Esophagus (tissue), 2 donors: ENCODE data around the gene TRIM2. TPM values are rescaled to one million over a fixed set of nuclear protein-coding genes. Genes with fewer than 3 reads are reported as not detected.

ENCODE experiments used
- H3K27ac ChIP-seq, 2 donors: one replicate each; pipeline ENCODE4 v1.5.1; 2013; ENCODE audit warnings: low read depth in 2 of 2, mild to moderate bottlenecking in 2 of 2, inconsistent platforms in 1 of 2, low read length in 1 of 2, moderate library complexity in 1 of 2
- H3K27me3 ChIP-seq, 2 donors: one replicate each; pipeline ENCODE4 v1.6.1; 2013; ENCODE audit warnings: low read length in 2 of 2, control low read depth in 1 of 2, mild to moderate bottlenecking in 1 of 2; ENCODE audit not compliant: insufficient read depth in 2 of 2, control insufficient read depth in 1 of 2
- H3K36me3 ChIP-seq, 2 donors: one replicate each; pipeline ENCODE4 v1.6.1; 2013; ENCODE audit warnings: low read length in 1 of 2; ENCODE audit not compliant: control insufficient read depth in 2 of 2, insufficient read depth in 2 of 2
- H3K4me1 ChIP-seq, 2 donors: one replicate each; pipeline ENCODE4 v1.6.1; 2013; ENCODE audit warnings: low read length in 1 of 2; ENCODE audit not compliant: control insufficient read depth in 2 of 2, insufficient read depth in 2 of 2
- H3K4me3 ChIP-seq, 2 donors: one replicate each; pipeline ENCODE4 v1.5.1; 2013; ENCODE audit warnings: low read length in 2 of 2, mild to moderate bottlenecking in 2 of 2, low read depth in 1 of 2, moderate library complexity in 1 of 2
- H3K9me3 ChIP-seq, 2 donors: one replicate each; pipeline ENCODE4 v1.6.1; 2013; ENCODE audit warnings: mild to moderate bottlenecking in 2 of 2, low read depth in 1 of 2, low read length in 1 of 2, moderate library complexity in 1 of 2; ENCODE audit not compliant: control insufficient read depth in 2 of 2, insufficient read depth in 1 of 2
- WGBS, 2 donors: extraction: QIAGEN DNeasy Blood & Tissue Kit; methylation state at CpG; one replicate each; pipeline ENCODE4 v1.1.7; 2013; 5-methylcytosine and 5-hydroxymethylcytosine counted together
- polyA plus RNA-seq, 2 donors: library from polyadenylated mRNA; stranded (reverse); fragments of 200-250 nt; gene quantifications; one replicate each; pipeline ENCODE4 v1.2.3, GENCODE V29; 2013
- donor health status: healthy with polysubstance abuse.
- donor health status: Bipolar disorder and iron deficiency.

The TRIM2 gene
- polyA plus RNA-seq, 2 donors, result 4.0 to 8.8 TPM

- H3K9me3 ChIP-seq, result no peaks in the 10 kb centered on the region
- H3K4me1 ChIP-seq, result peaks cover 2 to 5% of the 10 kb centered on the region in 2 donors
- H3K36me3 ChIP-seq, result no peaks in the 10 kb centered on the region
- no peak overlapping the region for H3K4me3 ChIP-seq
- no peak overlapping the region for H3K27ac ChIP-seq
- H3K27me3 ChIP-seq, result no peaks in the 10 kb centered on the region
- WGBS, 2 donors, result 61 to 69% methylated on average over 3 of the region's 3 CpGs
These were observed 38.6 kb downstream of the TRIM2 start for GRCh38 chr4:153242839-153243324.

GRCh38 chr4:153243468-153243867 is 39.2 kb downstream of the TRIM2 start:
- H3K4me3 ChIP-seq, result no peak overlapping the region
- H3K27ac ChIP-seq, result no peak overlapping the region
- no peaks in the 10 kb centered on the region for H3K27me3 ChIP-seq
- H3K36me3 ChIP-seq, result no peaks in the 10 kb centered on the region
- no peaks in the 10 kb centered on the region for H3K9me3 ChIP-seq
- peaks cover 2 to 5% of the 10 kb centered on the region in 2 donors for H3K4me1 ChIP-seq

DNA sequence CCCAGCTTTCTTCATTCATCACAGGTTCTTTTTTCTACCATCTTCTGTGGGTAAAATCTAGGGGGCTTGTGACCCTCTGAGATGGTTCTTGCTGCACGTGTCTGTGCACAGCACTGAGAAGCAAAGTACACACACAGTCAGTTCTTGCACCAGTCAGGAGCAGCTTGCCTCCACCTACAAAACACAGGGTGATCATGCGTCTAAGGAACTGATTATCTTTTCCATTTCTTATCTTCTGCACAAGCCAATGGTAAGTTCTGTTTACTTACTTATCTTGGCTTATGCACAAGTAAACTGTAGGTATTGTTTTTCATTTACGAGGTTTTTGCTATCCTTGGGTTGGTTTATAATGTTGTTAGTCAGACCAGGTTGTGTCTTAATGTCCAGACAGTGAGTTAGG is 40.7 kb downstream of the TRIM2 start:
- H3K9me3 ChIP-seq, result no peaks in the 10 kb centered on the region
- H3K27ac ChIP-seq, result no peak overlapping the region
- H3K4me3 ChIP-seq, result no peak overlapping the region
- 68 to 86% methylated on average over 3 of the region's 3 CpGs for WGBS, 2 donors
- H3K27me3 ChIP-seq, result no peaks in the 10 kb centered on the region
- peaks cover 2 to 9% of the 10 kb centered on the region in 2 donors for H3K4me1 ChIP-seq
- no peaks in the 10 kb centered on the region for H3K36me3 ChIP-seq

DNA sequence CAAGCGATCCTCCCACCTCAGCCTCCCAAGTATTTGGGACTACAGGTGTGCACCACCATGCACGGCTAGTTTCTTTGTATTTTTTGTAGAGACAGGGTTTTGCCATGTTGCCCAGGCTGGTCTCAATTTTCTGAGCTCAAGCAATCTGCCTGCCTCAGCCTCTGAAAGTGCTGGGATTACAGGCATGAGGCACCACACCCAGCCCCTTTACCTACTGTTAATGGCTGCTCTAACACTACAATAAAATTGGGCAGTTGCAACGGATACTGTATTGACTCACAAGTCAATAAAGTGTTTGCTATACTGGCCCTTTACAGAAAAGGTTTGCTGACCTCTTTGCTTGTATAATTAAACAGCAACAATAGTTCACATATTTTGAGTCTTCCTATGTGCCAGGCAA is 41.5 kb downstream of the TRIM2 start:
- WGBS, 2 donors, result 88 to 94% methylated on average over 3 of the region's 3 CpGs
- Histone ChIP-seq H3K27ac (no peak overlapping the region), H3K9me3 (no peaks in the 10 kb centered on the region), H3K4me3 (no peak overlapping the region), H3K4me1 (peaks cover 2 to 9% of the 10 kb centered on the region in 2 donors), H3K36me3 (no peaks in the 10 kb centered on the region), H3K27me3 (no peaks in the 10 kb centered on the region)

GRCh38 chr4:153246446-153247115 is 42.3 kb downstream of the TRIM2 start:
- peaks cover 0 to 9% of the 10 kb centered on the region in 2 donors for H3K4me1 ChIP-seq
- no peak overlapping the region for H3K27ac ChIP-seq
- H3K27me3 ChIP-seq, result no peaks in the 10 kb centered on the region
- 64 to 75% methylated on average over 7 of the region's 7 CpGs for WGBS, 2 donors
- no peak overlapping the region for H3K4me3 ChIP-seq
- H3K9me3 ChIP-seq, result no peaks in the 10 kb centered on the region
- H3K36me3 ChIP-seq, result no peaks in the 10 kb centered on the region

DNA sequence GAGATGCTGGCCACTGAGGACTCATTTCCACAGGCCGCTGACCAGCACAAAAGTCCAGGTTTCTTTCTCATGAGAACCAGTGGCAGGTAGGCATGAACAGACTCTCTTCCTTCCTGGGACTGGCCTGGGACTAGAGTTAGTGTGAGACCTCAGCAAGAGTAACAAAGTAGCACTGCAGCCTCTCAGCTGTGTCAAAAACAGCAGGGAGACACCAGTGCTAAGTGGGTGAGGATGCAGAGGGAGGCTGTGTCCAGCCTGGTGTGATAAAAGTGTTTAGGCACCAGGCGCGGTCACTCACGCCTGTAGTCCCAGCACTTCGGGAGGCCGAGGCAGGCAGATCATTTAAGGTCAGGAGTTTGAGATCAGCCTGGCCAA is 42.9 kb downstream of the TRIM2 start:
- Histone ChIP-seq H3K27ac (no peak overlapping the region), H3K4me1 (peaks cover 0 to 9% of the 10 kb centered on the region in 2 donors), H3K36me3 (no peaks in the 10 kb centered on the region), H3K4me3 (no peak overlapping the region), H3K9me3 (no peaks in the 10 kb centered on the region), H3K27me3 (no peaks in the 10 kb centered on the region)
- 87 to 88% methylated on average over 6 of the region's 6 CpGs for WGBS, 2 donors

- Histone ChIP-seq H3K27me3 (no peaks in the 10 kb centered on the region), H3K4me1 (peaks cover 0 to 4% of the 10 kb centered on the region in 2 donors), H3K27ac (peak overlapping the region; percentile 78 to 83), H3K4me3 (peak overlapping the region; percentile 43 to 50), H3K36me3 (no peaks in the 10 kb centered on the region), H3K9me3 (no peaks in the 10 kb centered on the region)
- WGBS, 2 donors, result 17 to 18% methylated on average over 14 of the region's 14 CpGs
These were observed 44.5 kb downstream of the TRIM2 start for GRCh38 chr4:153248641-153249198.

- Histone ChIP-seq H3K36me3 (no peaks in the 10 kb centered on the region), H3K4me3 (peak overlapping the region; percentile 43 to 50), H3K9me3 (no peaks in the 10 kb centered on the region), H3K4me1 (peaks cover 0 to 4% of the 10 kb centered on the region in 2 donors), H3K27ac (peak overlapping the region; percentile 78 to 83), H3K27me3 (no peaks in the 10 kb centered on the region)
- 6% methylated on average over 44 of the region's 44 CpGs for WGBS, 2 donors
These were observed 45.2 kb downstream of the TRIM2 start for GRCh38 chr4:153249199-153250041.

DNA sequence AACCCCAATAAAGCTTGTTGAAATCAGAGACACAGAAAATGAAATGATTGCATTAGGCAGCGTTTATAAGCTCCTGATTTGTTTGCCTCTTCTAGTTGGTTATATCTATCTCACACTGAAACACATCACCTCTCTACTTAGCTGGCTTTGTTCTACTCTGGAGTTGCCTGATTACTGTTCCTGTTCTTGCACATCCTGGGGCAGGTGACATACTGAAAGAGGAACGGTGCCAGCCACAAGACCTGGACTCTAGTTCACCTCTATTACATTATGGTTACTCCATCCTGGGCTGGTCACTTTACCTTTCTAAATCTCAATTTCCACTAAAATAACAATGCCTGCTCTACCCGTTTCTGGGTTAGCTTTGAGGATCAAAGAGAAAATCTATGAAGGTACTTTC is 47.9 kb downstream of the TRIM2 start:
- peaks cover 0 to 4% of the 10 kb centered on the region in 2 donors for H3K4me1 ChIP-seq
- 67 to 74% methylated on average over 3 of the region's 3 CpGs for WGBS, 2 donors
- no peaks in the 10 kb centered on the region for H3K9me3 ChIP-seq
- no peak overlapping the region for H3K27ac ChIP-seq
- H3K36me3 ChIP-seq, result no peaks in the 10 kb centered on the region
- no peaks in the 10 kb centered on the region for H3K27me3 ChIP-seq
- no peak overlapping the region for H3K4me3 ChIP-seq
